Activated naive CD4-positive, alpha-beta T cell treated with anti-CD3 and anti-CD28 coated beads, Interleukin-2, amount 50 U/mL, for 72 hours (primary cell): ENCODE results near the gene USP21. TPM values are rescaled to one million over a fixed set of nuclear protein-coding genes. Genes with fewer than 3 reads are reported as not detected.

Source experiments
- ATAC-seq, 2 donors: fragments of 150-1000 bp; cut with Tn5 transposase; 2 replicates each; pipeline ENCODE4 v1.10.0; 2021; ENCODE audit warnings: mild to moderate bottlenecking in 2 of 2, moderate library complexity in 2 of 2
- DNase-seq, 2 donors: peaks; one replicate each; pipeline ENCODE4 v3.0.0; 2021 to 2022; ENCODE audit warnings: low spot score in 2 of 2
- H3K27ac Mint-ChIP-seq, 2 donors: one replicate each; pipeline ENCODE4 v1.8.0; 2022; ENCODE audit warnings: mild to moderate bottlenecking in 2 of 2, mixed read lengths in 2 of 2
- H3K36me3 Mint-ChIP-seq, 2 donors: one replicate each; pipeline ENCODE4 v1.8.0; 2022; ENCODE audit warnings: mixed read lengths in 2 of 2
- H3K9me3 Mint-ChIP-seq, 2 donors: one replicate each; pipeline ENCODE4 v1.8.0; 2022; ENCODE audit warnings: mixed read lengths in 2 of 2
- total RNA-seq, 2 donors: library from RNA; stranded (reverse); gene quantifications; one replicate each; pipeline ENCODE4 v1.2.3, GENCODE V29; 2022

The USP21 gene
- total RNA-seq, 2 donors from 2014 or later, result 30.3 to 60.3 TPM

- ATAC-seq, result no peak
- Mint-ChIP-seq H3K27ac (peak overlapping the region in 1 of 2 donors; percentile 63), H3K9me3 (no peaks in the 10 kb centered on the region), H3K36me3 (peaks cover 26 to 34% of the 10 kb centered on the region in 2 donors)
- no peak for DNase-seq
These were observed 55.1 kb downstream of the USP21 start for GRCh38 chr1:161214369-161214768.

- DNase-seq (no peak), ATAC-seq (no peak)
- Mint-ChIP-seq H3K36me3 (peaks cover 20 to 27% of the 10 kb centered on the region in 2 donors), H3K9me3 (no peaks in the 10 kb centered on the region), H3K27ac (peak within 1 kb of the TSS; percentile 73 to 84)
These were observed 55.8 kb downstream of the USP21 start, which contains the start of gene FCER1G for GRCh38 chr1:161215076-161215475. Gene FCER1G (plus strand): TSS chr1:161215295. CDS start chr1:161215322, 27 bp downstream.

Other genes with a start within 250 kb of the USP21 start
- not detected for gene ITLN2, start 204.7 kb upstream of the USP21 start, total RNA-seq
- 10 to 100 TPM; 26.0 to 63.6 TPM for gene F11R, start 138.3 kb upstream of the USP21 start, total RNA-seq
- gene TSTD1, start 120.5 kb upstream of the USP21 start, total RNA-seq, result 10 to 100 TPM; 59.3 to 66.8 TPM
- 10 to 100 TPM; 50.8 to 90.6 TPM for gene USF1, start 113.5 kb upstream of the USP21 start, total RNA-seq
- 100 to 1,000 TPM; 116 to 180 TPM for gene ARHGAP30, start 89.6 kb upstream of the USP21 start, total RNA-seq
- under 1 TPM in 1 of 2 donors, not detected in 1; 0.16 TPM for gene NECTIN4, start 69.9 kb upstream of the USP21 start, total RNA-seq
- gene KLHDC9, start 61.1 kb upstream of the USP21 start, total RNA-seq, result 1 to 10 TPM in 1 of 2 donors, not detected in 1; 2.2 TPM
- gene PFDN2, start 41.5 kb upstream of the USP21 start, total RNA-seq, result 100 to 1,000 TPM in 1 of 2 donors, 10 to 100 TPM in 1; 95.3 to 156 TPM
- 10 to 100 TPM; 59.0 to 82.9 TPM for gene NIT1, start 41.4 kb upstream of the USP21 start, total RNA-seq
- gene DEDD, start 26.8 kb upstream of the USP21 start, total RNA-seq, result 10 to 100 TPM; 40.1 to 41.8 TPM
- gene UFC1, start 5.5 kb upstream of the USP21 start, total RNA-seq, result 100 to 1,000 TPM in 1 of 2 donors, 10 to 100 TPM in 1; 95.8 to 239 TPM
- 10 to 100 TPM; 28.2 to 41.0 TPM for gene PPOX, start 6.9 kb downstream of the USP21 start, total RNA-seq
- 10 to 100 TPM; 39.0 to 92.4 TPM for gene B4GALT3, start 18.0 kb downstream of the USP21 start, total RNA-seq
- gene ADAMTS4, start 39.6 kb downstream of the USP21 start, total RNA-seq, result 1 to 10 TPM; 2.7 to 4.2 TPM
- gene NDUFS2, start 42.9 kb downstream of the USP21 start, total RNA-seq, result 100 to 1,000 TPM; 115 to 126 TPM
- gene FCER1G, start 55.8 kb downstream of the USP21 start, total RNA-seq, result 1 to 10 TPM in 1 of 2 donors, under 1 TPM in 1; 0.49 to 7.4 TPM
- gene APOA2, start 64.1 kb downstream of the USP21 start, total RNA-seq, result not detected
- 10 to 100 TPM; 13.3 to 17.7 TPM for gene TOMM40L, start 66.6 kb downstream of the USP21 start, total RNA-seq
- gene NR1I3, start 78.7 kb downstream of the USP21 start, total RNA-seq, result not detected
- gene PCP4L1, start 99.2 kb downstream of the USP21 start, total RNA-seq, result under 1 TPM in 1 of 2 donors, not detected in 1; 0.97 TPM
- 1 to 10 TPM; 6.4 to 7.1 TPM for gene MPZ, start 150.5 kb downstream of the USP21 start, total RNA-seq
- 100 to 1,000 TPM; 179 to 207 TPM for gene SDHC, start 154.9 kb downstream of the USP21 start, total RNA-seq
- not detected for gene CFAP126, start 208.4 kb downstream of the USP21 start, total RNA-seq